H7 (cell line): Measurements from ENCODE around the gene KCNQ1. TPM values are rescaled to one million over a fixed set of nuclear protein-coding genes. Genes with fewer than 3 reads are reported as not detected.
A peak's percentile ranks its signal among the peaks of the same experiment; 100 is the strongest.

Experiments
- DNase-seq: peaks from one replicate; pipeline ENCODE4 v3.0.0; 2012
- H3K27me3 ChIP-seq: 2 replicates; pipeline ENCODE4 v1.6.0; 2011; ENCODE audit warnings: mild to moderate bottlenecking, low read length; ENCODE audit not compliant: control insufficient read depth, insufficient read depth
- H3K36me3 ChIP-seq: replicated peaks from 2 replicates; pipeline ENCODE4 v1.5.1; 2011; ENCODE audit warnings: low read length; ENCODE audit not compliant: control insufficient read depth, insufficient read depth
- H3K4me3 ChIP-seq: 2 replicates; pipeline ENCODE4 v1.5.1; 2011; ENCODE audit warnings: low read depth, mild to moderate bottlenecking, control low read depth, low read length, moderate library complexity; ENCODE audit not compliant: insufficient read depth
- total RNA-seq: library from RNA; depleted of rRNA; stranded (reverse); fragments of >200 nt; shearing (Covaris generic); gene quantifications from 2 replicates; pipeline ENCODE4 v1.2.3, GENCODE V29; 2014

Gene KCNQ1
- total RNA-seq, 1 experiment from 2014 or later: 0.48 TPM

- peaks cover 2% of the 10 kb centered on the region for H3K36me3 ChIP-seq
- no peak overlapping the region for H3K4me3 ChIP-seq
- no peak for DNase-seq
- no peaks in the 10 kb centered on the region for H3K27me3 ChIP-seq
These were observed 40.0 kb upstream of the KCNQ1 start for GRCh38 chr11:2404735-2405196.

DNA sequence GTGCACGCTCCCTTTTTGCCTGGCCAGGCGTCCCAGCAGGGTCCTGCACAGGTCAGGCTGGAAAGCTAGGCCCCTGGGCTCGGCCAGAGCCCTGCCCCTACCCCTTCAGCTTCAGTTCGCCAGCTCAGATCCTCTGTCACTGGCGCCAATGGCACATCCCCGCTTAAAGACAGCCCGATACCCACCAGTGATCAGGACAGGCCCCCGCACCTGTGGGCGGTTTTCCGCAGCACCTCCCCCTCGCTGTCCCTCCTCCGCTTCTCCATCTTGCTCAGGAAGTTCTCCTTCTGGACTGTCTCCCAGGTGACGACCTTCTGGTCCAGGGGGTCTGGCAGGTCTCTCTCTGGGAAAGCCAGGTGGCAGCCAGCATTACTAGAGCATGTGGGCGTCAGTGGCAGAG is 38.4 kb upstream of the KCNQ1 start:
- Histone ChIP-seq H3K4me3 (no peak overlapping the region), H3K36me3 (peaks cover 2% of the 10 kb centered on the region), H3K27me3 (no peaks in the 10 kb centered on the region)
- no peak for DNase-seq

- H3K36me3 ChIP-seq: peaks cover 2% of the 10 kb centered on the region
- H3K4me3 ChIP-seq: no peak overlapping the region
- no peaks in the 10 kb centered on the region for H3K27me3 ChIP-seq
- no peak for DNase-seq
These were observed 37.9 kb upstream of the KCNQ1 start for GRCh38 chr11:2406878-2407410.

- no peak for DNase-seq
- Histone ChIP-seq H3K4me3 (no peak overlapping the region), H3K36me3 (no peaks in the 10 kb centered on the region), H3K27me3 (no peaks in the 10 kb centered on the region)
These were observed 36.1 kb upstream of the KCNQ1 start for GRCh38 chr11:2408671-2409070.

GRCh38 chr11:2409126-2409525 is 35.7 kb upstream of the KCNQ1 start:
- no peaks in the 10 kb centered on the region for H3K36me3 ChIP-seq
- no peak for DNase-seq
- no peaks in the 10 kb centered on the region for H3K27me3 ChIP-seq
- H3K4me3 ChIP-seq: no peak overlapping the region

DNA sequence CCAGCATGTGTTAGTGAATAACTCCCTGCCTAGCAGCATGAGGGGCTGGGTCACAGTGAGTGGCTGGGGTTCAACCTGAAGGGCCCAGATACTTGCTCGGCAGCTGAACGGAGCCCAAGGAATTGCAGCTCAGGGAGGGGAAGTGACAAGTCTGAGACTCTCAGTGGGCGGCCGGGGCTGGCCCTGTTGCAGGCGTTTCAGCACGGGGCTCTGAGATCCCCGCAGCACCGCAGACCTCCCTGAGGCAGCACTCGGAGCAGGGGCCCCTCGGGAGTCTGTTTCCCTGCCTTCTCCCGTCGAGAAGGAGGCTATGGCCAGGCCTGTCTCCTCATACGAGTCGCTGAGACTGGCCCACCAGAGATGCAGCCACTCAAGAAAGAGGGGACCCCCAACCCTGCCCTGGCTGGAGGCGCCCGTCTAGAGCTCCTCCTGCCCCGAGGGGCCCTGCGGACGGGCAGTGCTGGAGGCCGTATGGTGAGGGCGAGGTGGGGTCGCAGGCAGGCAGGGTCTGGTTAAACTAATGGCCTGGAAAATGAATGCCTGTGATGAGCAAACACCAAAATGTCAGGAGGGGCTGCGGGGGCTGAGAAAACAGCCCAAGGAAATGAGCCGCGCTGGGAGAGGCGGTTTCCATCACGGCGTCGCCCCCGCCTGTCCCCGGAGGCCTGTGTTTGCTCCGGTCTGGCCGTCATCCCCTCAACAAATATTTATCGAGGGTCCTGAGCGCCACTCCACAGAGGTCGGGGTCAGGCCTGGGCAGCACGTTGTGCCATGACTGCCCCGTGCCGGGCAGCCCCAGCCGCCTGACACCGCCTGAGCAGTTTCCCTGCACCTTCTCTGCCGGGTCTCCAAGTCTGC is 35.0 kb upstream of the KCNQ1 start:
- no peaks in the 10 kb centered on the region for H3K27me3 ChIP-seq
- no peak overlapping the region for H3K4me3 ChIP-seq
- no peaks in the 10 kb centered on the region for H3K36me3 ChIP-seq
- no peak for DNase-seq

DNA sequence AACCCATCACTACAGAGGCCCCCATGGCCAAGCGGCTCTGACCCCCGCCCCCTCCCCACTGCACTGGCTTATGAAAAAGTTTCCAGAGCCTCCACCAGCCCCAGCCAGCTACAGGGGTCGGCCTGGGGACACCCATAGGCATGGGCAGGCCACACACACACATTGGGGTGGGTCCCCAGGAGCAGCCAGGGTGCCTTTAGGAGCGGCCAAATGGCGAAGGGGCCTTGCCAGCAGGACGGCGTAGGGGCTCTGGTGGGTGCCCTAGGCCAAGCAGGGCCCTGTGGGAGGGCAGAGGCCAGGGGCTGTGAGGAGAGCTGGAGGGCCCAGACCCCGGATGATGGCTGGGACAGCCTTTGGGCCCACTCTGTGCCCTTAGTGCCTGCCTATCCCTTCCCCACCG is 34.2 kb upstream of the KCNQ1 start:
- H3K4me3 ChIP-seq: no peak overlapping the region
- DNase-seq: no peak
- no peaks in the 10 kb centered on the region for H3K36me3 ChIP-seq
- H3K27me3 ChIP-seq: no peaks in the 10 kb centered on the region

DNA sequence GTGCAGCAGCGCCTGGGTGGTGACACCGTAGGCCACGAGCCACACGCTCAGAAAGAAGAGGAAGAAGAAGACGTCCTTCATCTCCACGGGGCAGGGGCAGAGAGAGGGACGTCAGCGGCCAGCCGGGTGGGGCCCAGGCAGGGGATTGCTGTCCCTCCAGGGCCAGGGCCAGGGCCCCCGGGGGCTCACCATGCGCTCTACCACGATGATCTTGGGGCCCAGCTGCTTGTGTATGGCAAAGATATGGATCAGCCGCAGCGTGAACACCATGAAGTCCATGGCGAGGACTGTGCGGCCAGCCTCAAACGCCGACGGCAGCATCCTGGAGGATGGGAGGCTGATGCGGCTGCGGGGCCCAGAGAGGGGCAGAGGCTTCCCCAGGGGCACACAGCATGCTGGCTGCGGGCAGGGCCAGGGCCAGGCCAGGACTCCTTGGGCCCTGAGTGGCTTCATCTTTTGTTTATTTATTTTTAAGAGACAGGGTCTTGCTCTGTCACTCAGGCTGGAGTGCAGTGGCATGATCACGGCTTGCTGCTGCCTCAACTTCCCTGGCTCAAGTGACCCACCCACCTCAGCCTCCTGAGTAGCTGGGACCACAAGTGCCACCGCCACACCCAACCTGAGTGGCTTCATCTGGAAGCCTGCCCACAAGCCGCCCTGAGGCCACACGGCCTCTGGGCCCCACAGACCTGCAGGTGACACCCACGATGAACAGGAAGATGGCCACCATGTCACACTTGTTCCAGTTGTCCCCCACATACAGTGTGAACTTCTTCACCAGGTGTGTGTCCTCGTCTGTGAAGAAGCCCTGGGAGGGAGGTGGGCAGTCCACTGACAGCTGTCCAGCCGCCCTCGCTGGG is 33.1 kb upstream of the KCNQ1 start:
- Histone ChIP-seq H3K36me3 (no peaks in the 10 kb centered on the region), H3K4me3 (no peak overlapping the region), H3K27me3 (no peaks in the 10 kb centered on the region)
- no peak for DNase-seq

DNA sequence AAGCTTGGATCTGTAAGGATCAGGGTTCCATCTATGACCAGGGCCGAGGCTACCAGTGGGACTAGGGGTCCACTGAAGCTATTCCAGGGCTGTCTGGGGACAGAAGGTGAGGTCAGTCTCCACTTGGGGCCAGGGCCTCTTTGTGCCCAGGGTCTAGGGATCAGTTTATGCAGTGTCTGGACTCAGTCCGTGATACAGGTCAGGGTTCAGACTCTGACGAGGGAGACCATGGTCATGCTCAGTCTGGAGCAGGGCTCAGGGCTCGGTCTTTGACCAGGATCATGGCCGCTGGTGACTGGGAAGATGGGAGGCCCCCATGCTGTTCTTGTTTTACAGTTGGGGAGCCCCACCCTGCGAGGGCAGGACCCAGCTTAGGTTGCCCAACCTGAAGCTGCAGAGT is 32.5 kb upstream of the KCNQ1 start:
- Histone ChIP-seq H3K27me3 (no peaks in the 10 kb centered on the region), H3K36me3 (no peaks in the 10 kb centered on the region), H3K4me3 (no peak overlapping the region)
- DNase-seq: no peak

- no peak overlapping the region for H3K4me3 ChIP-seq
- peak; percentile 84 for DNase-seq
These were observed 30.8 kb upstream of the KCNQ1 start for GRCh38 chr11:2413742-2414579.

DNA sequence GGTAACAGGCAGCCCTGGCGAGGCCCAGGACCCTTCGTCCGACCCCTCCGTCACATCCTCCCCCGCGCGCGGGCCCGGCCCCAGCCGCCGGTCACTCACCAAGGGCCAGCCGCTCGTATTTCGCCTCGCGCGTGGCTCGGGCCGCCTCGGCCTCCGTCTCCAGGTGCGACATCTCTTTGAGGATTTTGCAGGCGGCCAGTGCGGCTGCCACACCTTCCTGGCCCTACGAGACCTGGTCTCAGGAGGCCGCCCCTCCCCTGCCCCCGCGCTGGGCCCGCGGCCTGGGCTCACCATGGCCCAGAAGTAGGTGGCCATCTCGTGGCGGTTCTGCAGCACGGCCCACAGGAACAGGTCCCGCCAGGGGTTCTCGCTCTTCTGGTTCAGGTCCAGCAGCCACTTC is 30.2 kb upstream of the KCNQ1 start:
- Histone ChIP-seq H3K4me3 (no peak overlapping the region), H3K36me3 (no peaks in the 10 kb centered on the region), H3K27me3 (no peaks in the 10 kb centered on the region)
- no peak for DNase-seq

More at GRCh38 chr11:2413742-2414579, 30.8 kb upstream of the KCNQ1 start:
- H3K27me3 ChIP-seq: no peaks in the 10 kb centered on the region
- H3K36me3 ChIP-seq: no peaks in the 10 kb centered on the region

GRCh38 chr11:2415171-2415570 is 29.6 kb upstream of the KCNQ1 start:
- Histone ChIP-seq H3K36me3 (no peaks in the 10 kb centered on the region), H3K27me3 (no peaks in the 10 kb centered on the region), H3K4me3 (no peak overlapping the region)
- no peak for DNase-seq

GRCh38 chr11:2415601-2416380 is 29.0 kb upstream of the KCNQ1 start:
- Histone ChIP-seq H3K4me3 (no peak overlapping the region), H3K27me3 (no peaks in the 10 kb centered on the region), H3K36me3 (no peaks in the 10 kb centered on the region)
- DNase-seq: no peak
